PC-3 (cell line): ENCODE results near the gene NTN1.
"Not testable (repeated sequence)": the region's sequence is repeated elsewhere in the genome, so short reads cannot be mapped to it uniquely, and the experiment has no call there.

Experiments used
- CTCF ChIP-seq: fragments of 300-600 bp; sonication (generic); conservative IDR thresholded peaks from 2 replicates; pipeline ENCODE4 v1.5.1; 2017; ENCODE audit warnings: antibody characterized with exemption, low read depth, mild to moderate bottlenecking, low read length
- EZH2 ChIP-seq: fragments of 300-600 bp; sonication (generic); IDR thresholded peaks from one replicate; pipeline ENCODE4 v1.6.1; 2017; ENCODE audit warnings: antibody characterized with exemption, mild to moderate bottlenecking, low read length; ENCODE audit not compliant: unreplicated experiment
- EZH2phosphoT487 ChIP-seq: fragments of 300-600 bp; sonication (generic); IDR thresholded peaks from 2 replicates; pipeline ENCODE4 v1.6.1; 2018; ENCODE audit warnings: mild to moderate bottlenecking, antibody characterized with exemption, low read length, borderline replicate concordance

- not testable (repeated sequence) for TF ChIP-seq CTCF, EZH2, EZH2phosphoT487
Observed at GRCh38 chr17:9151740-9152139, 130.4 kb downstream of the NTN1 start.
